Measurements from ENCODE around the gene PPP1R9B. TPM values are rescaled to one million over a fixed set of nuclear protein-coding genes. Genes with fewer than 3 reads are reported as not detected.

PPP1R9B gene
- total RNA-seq, 1 donor from 2014 or later = 73.6 TPM

- no peaks in the 10 kb centered on the region for H4K20me1 ChIP-seq (ENCODE audit: insufficient read depth, low read length)
- no peak for TF ChIP-seq EZH2 (IDR thresholded peaks at IDR 0.05; ENCODE audit: insufficient read depth, low read length)
- TF ChIP-seq, protein P1, sequence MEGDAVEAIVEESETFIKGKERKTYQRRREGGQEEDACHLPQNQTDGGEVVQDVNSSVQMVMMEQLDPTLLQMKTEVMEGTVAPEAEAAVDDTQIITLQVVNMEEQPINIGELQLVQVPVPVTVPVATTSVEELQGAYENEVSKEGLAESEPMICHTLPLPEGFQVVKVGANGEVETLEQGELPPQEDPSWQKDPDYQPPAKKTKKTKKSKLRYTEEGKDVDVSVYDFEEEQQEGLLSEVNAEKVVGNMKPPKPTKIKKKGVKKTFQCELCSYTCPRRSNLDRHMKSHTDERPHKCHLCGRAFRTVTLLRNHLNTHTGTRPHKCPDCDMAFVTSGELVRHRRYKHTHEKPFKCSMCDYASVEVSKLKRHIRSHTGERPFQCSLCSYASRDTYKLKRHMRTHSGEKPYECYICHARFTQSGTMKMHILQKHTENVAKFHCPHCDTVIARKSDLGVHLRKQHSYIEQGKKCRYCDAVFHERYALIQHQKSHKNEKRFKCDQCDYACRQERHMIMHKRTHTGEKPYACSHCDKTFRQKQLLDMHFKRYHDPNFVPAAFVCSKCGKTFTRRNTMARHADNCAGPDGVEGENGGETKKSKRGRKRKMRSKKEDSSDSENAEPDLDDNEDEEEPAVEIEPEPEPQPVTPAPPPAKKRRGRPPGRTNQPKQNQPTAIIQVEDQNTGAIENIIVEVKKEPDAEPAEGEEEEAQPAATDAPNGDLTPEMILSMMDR (IDR thresholded peaks at IDR 0.05; ENCODE audit: insufficient read depth, low read depth, low read length) = no peak
- Mint-ChIP-seq H3K36me3 (ENCODE audit: low read depth, unreplicated experiment) (peaks cover 9% of the 10 kb centered on the region), H3K27ac (ENCODE audit: unreplicated experiment) (peak overlapping the region; percentile 53), H3K9me3 (ENCODE audit: unreplicated experiment) (no peaks in the 10 kb centered on the region), H3K4me1 (ENCODE audit: low read depth, unreplicated experiment) (peaks cover 5% of the 10 kb centered on the region), H3K27me3 (ENCODE audit: low read depth, unreplicated experiment) (peaks cover 28% of the 10 kb centered on the region), H3K4me3 (ENCODE audit: unreplicated experiment) (no peak overlapping the region)
- no peaks in the 10 kb centered on the region for H3K36me3 ChIP-seq (ENCODE audit: insufficient read depth, low read length)
- H3K9ac ChIP-seq (ENCODE audit: low read length) = no peak overlapping the region
- DNase-seq (ENCODE audit: low read depth) = no peak
- H3K9me3 ChIP-seq (ENCODE audit: insufficient read depth, low read depth, low read length) = no peaks in the 10 kb centered on the region
- no peak overlapping the region for H3K4me3 ChIP-seq (ENCODE audit: insufficient read depth, low read depth, low read length)
- H3K79me2 ChIP-seq (ENCODE audit: insufficient read depth, low read length) = no peaks in the 10 kb centered on the region
- FAIRE-seq = no peak
- H3K4me2 ChIP-seq (ENCODE audit: low read length) = no peak overlapping the region
- H3K27ac ChIP-seq (ENCODE audit: low read depth, low read length) = no peak overlapping the region
- H3K27me3 ChIP-seq (ENCODE audit: insufficient read depth, low read length) = no peaks in the 10 kb centered on the region
- H2AFZ ChIP-seq (ENCODE audit: low read depth, low read length) = no peak overlapping the region
- H3K4me1 ChIP-seq (ENCODE audit: insufficient read depth, low read length) = peaks cover 4% of the 10 kb centered on the region
Measured at GRCh38 chr17:50115756-50116155, 34.7 kb downstream of the PPP1R9B start.

- Mint-ChIP-seq H3K9me3 (ENCODE audit: unreplicated experiment) (no peaks in the 10 kb centered on the region), H3K36me3 (ENCODE audit: low read depth, unreplicated experiment) (peaks cover 9% of the 10 kb centered on the region), H3K27me3 (ENCODE audit: low read depth, unreplicated experiment) (peaks cover 19% of the 10 kb centered on the region), H3K27ac (ENCODE audit: unreplicated experiment) (peak overlapping the region; percentile 51), H3K4me3 (ENCODE audit: unreplicated experiment) (peak overlapping the region; percentile 28), H3K4me1 (ENCODE audit: low read depth, unreplicated experiment) (peaks cover 5% of the 10 kb centered on the region)
- Histone ChIP-seq H3K9me3 (ENCODE audit: insufficient read depth, low read depth, low read length) (no peaks in the 10 kb centered on the region), H3K36me3 (ENCODE audit: insufficient read depth, low read length) (no peaks in the 10 kb centered on the region), H3K27ac (ENCODE audit: low read depth, low read length) (no peak overlapping the region), H3K79me2 (ENCODE audit: insufficient read depth, low read length) (no peaks in the 10 kb centered on the region), H3K27me3 (ENCODE audit: insufficient read depth, low read length) (no peaks in the 10 kb centered on the region), H3K4me1 (ENCODE audit: insufficient read depth, low read length) (peaks cover 4% of the 10 kb centered on the region), H4K20me1 (ENCODE audit: insufficient read depth, low read length) (no peaks in the 10 kb centered on the region), H2AFZ (ENCODE audit: low read depth, low read length) (no peak overlapping the region), H3K9ac (ENCODE audit: low read length) (no peak overlapping the region), H3K4me3 (ENCODE audit: insufficient read depth, low read depth, low read length) (no peak overlapping the region), H3K4me2 (ENCODE audit: low read length) (no peak overlapping the region)
- DNase-seq (ENCODE audit: low read depth) (peak; percentile 37), FAIRE-seq (no peak)
- TF ChIP-seq, protein P1 (IDR thresholded peaks at IDR 0.05; ENCODE audit: insufficient read depth, low read depth, low read length) = peak; percentile 75
- TF ChIP-seq EZH2 (IDR thresholded peaks at IDR 0.05; ENCODE audit: insufficient read depth, low read length) = no peak
Measured at GRCh38 chr17:50114849-50115357, 35.6 kb downstream of the PPP1R9B start.

GRCh38 chr17:50114401-50114800 lies 36.1 kb downstream of the PPP1R9B start:
- no peaks in the 10 kb centered on the region for H4K20me1 ChIP-seq (ENCODE audit: insufficient read depth, low read length)
- H3K27ac ChIP-seq (ENCODE audit: low read depth, low read length) = no peak overlapping the region
- no peak for FAIRE-seq
- H3K27me3 ChIP-seq (ENCODE audit: insufficient read depth, low read length) = no peaks in the 10 kb centered on the region
- no peaks in the 10 kb centered on the region for H3K9me3 Mint-ChIP-seq (ENCODE audit: unreplicated experiment)
- TF ChIP-seq EZH2 (IDR thresholded peaks at IDR 0.05; ENCODE audit: insufficient read depth, low read length) = no peak
- TF ChIP-seq, protein P1 (IDR thresholded peaks at IDR 0.05; ENCODE audit: insufficient read depth, low read depth, low read length) = no peak
- no peak overlapping the region for H3K4me3 Mint-ChIP-seq (ENCODE audit: unreplicated experiment)
- peaks cover 5% of the 10 kb centered on the region for H3K4me1 Mint-ChIP-seq (ENCODE audit: low read depth, unreplicated experiment)
- H3K27ac Mint-ChIP-seq (ENCODE audit: unreplicated experiment) = peak overlapping the region; percentile 4
- H3K36me3 ChIP-seq (ENCODE audit: insufficient read depth, low read length) = no peaks in the 10 kb centered on the region
- no peak for DNase-seq (ENCODE audit: low read depth)
- no peak overlapping the region for H3K4me2 ChIP-seq (ENCODE audit: low read length)
- H3K9ac ChIP-seq (ENCODE audit: low read length) = no peak overlapping the region
- peaks cover 8% of the 10 kb centered on the region for H3K36me3 Mint-ChIP-seq (ENCODE audit: low read depth, unreplicated experiment)
- H3K27me3 Mint-ChIP-seq (ENCODE audit: low read depth, unreplicated experiment) = peaks cover 14% of the 10 kb centered on the region
- peaks cover 4% of the 10 kb centered on the region for H3K4me1 ChIP-seq (ENCODE audit: insufficient read depth, low read length)
- H3K79me2 ChIP-seq (ENCODE audit: insufficient read depth, low read length) = no peaks in the 10 kb centered on the region
- H3K9me3 ChIP-seq (ENCODE audit: insufficient read depth, low read depth, low read length) = no peaks in the 10 kb centered on the region
- H2AFZ ChIP-seq (ENCODE audit: low read depth, low read length) = no peak overlapping the region
- no peak overlapping the region for H3K4me3 ChIP-seq (ENCODE audit: insufficient read depth, low read depth, low read length)

Measured in astrocyte (in vitro differentiated cells and primary cell).